ENCODE results near the gene ZNF804A. TPM values are rescaled to one million over a fixed set of nuclear protein-coding genes. Genes with fewer than 3 reads are reported as not detected.
"Not testable (repeated sequence)": the region's sequence is repeated elsewhere in the genome, so short reads cannot be mapped to it uniquely, and the experiment has no call there.

Gene ZNF804A
- total RNA-seq, 1 donor from 2014 or later: not detected

GRCh38 chr2:184721881-184722280, 123.6 kb downstream of the ZNF804A start:
- DNase-seq (ENCODE audit: low spot score): no peak

- DNase-seq (ENCODE audit: low spot score): no peak
Measured at GRCh38 chr2:184727813-184728212, 129.5 kb downstream of the ZNF804A start.

- DNase-seq (ENCODE audit: low spot score): no peak
Measured at GRCh38 chr2:184728411-184728810, 130.1 kb downstream of the ZNF804A start.

- no peak for DNase-seq (ENCODE audit: low spot score)
Measured at GRCh38 chr2:184729581-184729980, 131.3 kb downstream of the ZNF804A start.

GRCh38 chr2:184730288-184730687, 132.0 kb downstream of the ZNF804A start:
- no peak for DNase-seq (ENCODE audit: low spot score)

- no peak for DNase-seq (ENCODE audit: low spot score)
Measured at GRCh38 chr2:184734338-184734737, 136.0 kb downstream of the ZNF804A start.

- DNase-seq (ENCODE audit: low spot score): no peak
Measured at GRCh38 chr2:184735611-184736010, 137.3 kb downstream of the ZNF804A start.

GRCh38 chr2:184743096-184743495, 144.8 kb downstream of the ZNF804A start:
- DNase-seq (ENCODE audit: low spot score): no peak

- no peak for DNase-seq (ENCODE audit: low spot score)
Measured at GRCh38 chr2:184756161-184756560, 157.8 kb downstream of the ZNF804A start.

GRCh38 chr2:184756885-184757284, 158.6 kb downstream of the ZNF804A start:
- DNase-seq (ENCODE audit: low spot score): no peak

GRCh38 chr2:184759557-184760255, 161.4 kb downstream of the ZNF804A start:
- DNase-seq (ENCODE audit: low spot score): not testable (repeated sequence)

- no peak for DNase-seq (ENCODE audit: low spot score)
Measured at GRCh38 chr2:184760931-184761330, 162.6 kb downstream of the ZNF804A start.

- DNase-seq (ENCODE audit: low spot score): no peak
Measured at GRCh38 chr2:184765112-184765895, 167.0 kb downstream of the ZNF804A start.

- no peak for DNase-seq (ENCODE audit: low spot score)
Measured at GRCh38 chr2:184767059-184767458, 168.7 kb downstream of the ZNF804A start.

- DNase-seq (ENCODE audit: low spot score): no peak
Measured at GRCh38 chr2:184769023-184769422, 170.7 kb downstream of the ZNF804A start.

- no peak for DNase-seq (ENCODE audit: low spot score)
Measured at GRCh38 chr2:184769686-184770085, 171.4 kb downstream of the ZNF804A start.

GRCh38 chr2:184779777-184780176, 181.4 kb downstream of the ZNF804A start:
- no peak for DNase-seq (ENCODE audit: low spot score)

GRCh38 chr2:184780384-184780783, 182.1 kb downstream of the ZNF804A start:
- no peak for DNase-seq (ENCODE audit: low spot score)

GRCh38 chr2:184780944-184781343, 182.6 kb downstream of the ZNF804A start:
- no peak for DNase-seq (ENCODE audit: low spot score)

- DNase-seq (ENCODE audit: low spot score): no peak
Measured at GRCh38 chr2:184783576-184783975, 185.2 kb downstream of the ZNF804A start.

- no peak for DNase-seq (ENCODE audit: low spot score)
Measured at GRCh38 chr2:184793176-184793575, 194.8 kb downstream of the ZNF804A start.

GRCh38 chr2:184799379-184799778, 201.1 kb downstream of the ZNF804A start:
- DNase-seq (ENCODE audit: low spot score): no peak

- no peak for DNase-seq (ENCODE audit: low spot score)
Measured at GRCh38 chr2:184814421-184814820, 216.1 kb downstream of the ZNF804A start.

Data from mesenteric fat pad (tissue), 1 donor.